Calu3 (cell line): ENCODE measurements around the gene MVK. TPM values are rescaled to one million over a fixed set of nuclear protein-coding genes. Genes with fewer than 3 reads are reported as not detected.

Experiments
- Bru-seq: library from RNA; stranded (reverse); fragments of 400-500 nt; gene quantifications from one replicate; lab custom pipeline; 2021; lab: Mats Ljungman, UMichigan
- BruChase-seq, 2 experiments: library from RNA; stranded (reverse); fragments of 400-500 nt; gene quantifications; one replicate each; lab custom pipeline; 2021; lab: Mats Ljungman, UMichigan
- BruUV-seq: library from RNA; stranded (reverse); fragments of 400-500 nt; replicated peaks from 2 replicates; lab custom pipeline; 2021; lab: Mats Ljungman, UMichigan
- CTCF ChIA-PET: fragments of 300-600 bp; sonication (Branson Sonifier 250); formaldehyde crosslinking; loops from one replicate; lab custom pipeline; 2022; ENCODE audit warnings: antibody characterized with exemption; lab: Charles Lee
- DNase-seq: peaks from one replicate; pipeline ENCODE4 v3.0.0; 2022
- H3K27ac Mint-ChIP-seq: one replicate; pipeline ENCODE4 v1.8.0; 2022; ENCODE audit warnings: mixed read lengths; ENCODE audit not compliant: unreplicated experiment
- H3K27me3 Mint-ChIP-seq: one replicate; pipeline ENCODE4 v1.8.0; 2022; ENCODE audit warnings: mixed read lengths; ENCODE audit not compliant: unreplicated experiment
- H3K36me3 Mint-ChIP-seq: one replicate; pipeline ENCODE4 v1.8.0; 2022; ENCODE audit warnings: mild to moderate bottlenecking, moderate library complexity, mixed read lengths; ENCODE audit not compliant: insufficient read depth, unreplicated experiment
- H3K4me1 Mint-ChIP-seq: one replicate; pipeline ENCODE4 v1.8.0; 2022; ENCODE audit warnings: mild to moderate bottlenecking, low read depth, mixed read lengths; ENCODE audit not compliant: unreplicated experiment
- H3K4me3 Mint-ChIP-seq: one replicate; pipeline ENCODE4 v1.8.0; 2022; ENCODE audit warnings: mild to moderate bottlenecking, low read depth, moderate library complexity, mixed read lengths; ENCODE audit not compliant: unreplicated experiment
- H3K9me3 Mint-ChIP-seq: one replicate; pipeline ENCODE4 v1.8.0; 2022; ENCODE audit warnings: low read depth, mixed read lengths; ENCODE audit not compliant: unreplicated experiment
- intact Hi-C: fragments of 100-400 bp; cut with micrococcal nuclease; formaldehyde crosslinking; loops from one replicate; pipeline ENCODE4 v1.10.0; 2022; ENCODE audit not compliant: unreplicated experiment
- long read RNA-seq: library from polyadenylated mRNA; stranded (forward); transcript quantifications from one replicate; pipeline ENCODE4 v2.0.0, GENCODE V29; 2022
- total RNA-seq: library from RNA; stranded (reverse); gene quantifications from 2 replicates; pipeline ENCODE4 v1.2.3, GENCODE V29; 2022
- TF ChIP-seq, protein P1 (sequence below): fragments of 200-600 bp; IDR thresholded peaks from one replicate; pipeline ENCODE4 v1.8.0; 2022; ENCODE audit warnings: antibody characterized with exemption; ENCODE audit not compliant: unreplicated experiment

Gene MVK
- total RNA-seq: 41.6 and 46.7 TPM in 2 replicates
- percentile 70 among the genes with signal in this experiment for Bru-seq, nascent RNA
- BruChase-seq, experiment 1, labeled RNA remaining after a 6-hour chase: percentile 55 among the genes with signal in this experiment
- BruChase-seq, experiment 2, labeled RNA remaining after a 2-hour chase: percentile 66 among the genes with signal in this experiment
- long read RNA-seq, full-length matches to known transcripts: 56 of 74 reads
- long read RNA-seq, partial matches to known transcripts: 9 of 74 reads
- long read RNA-seq, other reads (novel, unspliced or antisense): 9 of 74 reads

DNA sequence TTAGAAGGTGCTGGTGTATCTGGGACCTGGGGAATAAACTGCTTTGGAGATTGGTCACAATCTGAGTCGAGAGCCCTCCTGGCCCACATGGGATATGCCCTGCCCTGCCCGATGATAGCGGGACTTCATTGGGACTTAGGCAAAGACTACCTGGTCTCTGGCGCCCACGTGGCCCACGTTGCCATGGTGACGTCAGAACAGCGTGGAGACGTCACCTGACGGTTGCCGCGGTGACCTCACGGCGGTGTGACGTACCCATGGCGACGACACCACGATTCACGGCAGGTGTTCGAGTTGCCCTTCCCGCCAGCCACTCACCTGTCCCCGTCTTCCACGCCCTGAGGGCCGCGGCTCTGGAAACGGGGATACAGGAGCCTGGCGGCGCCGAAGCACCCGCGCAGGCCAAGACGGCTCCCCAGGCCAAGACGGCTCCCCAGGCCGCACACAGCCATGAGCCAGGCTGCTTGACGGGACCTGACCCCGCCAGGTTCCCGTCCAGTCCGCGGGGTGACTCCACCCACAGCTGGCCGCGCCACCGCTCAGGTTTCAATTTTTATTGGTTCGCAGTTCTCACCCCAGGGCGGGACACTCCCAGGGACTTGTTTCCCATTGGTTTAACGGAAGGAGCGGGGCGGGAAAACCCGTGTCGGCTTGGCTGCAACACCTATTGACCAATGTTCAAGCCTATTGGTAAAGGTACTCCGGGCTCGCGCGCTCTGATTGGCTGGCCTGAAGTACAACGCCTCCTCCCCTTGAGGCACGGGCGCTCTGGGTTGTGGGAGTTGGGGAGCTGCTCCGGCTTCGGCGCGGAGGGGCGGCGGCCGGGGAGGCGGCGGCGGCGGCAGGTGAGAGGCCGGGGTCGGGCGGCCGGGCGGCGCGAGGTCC lies at the start of gene MVK, which contains the start of gene MMAB:
MVK (plus strand) TSS at position 766 of the 885 bp plus-strand sequence. CDS start 1,029 bp downstream, outside the sequence.
MMAB (minus strand) TSS at position 476 of the 885 bp plus-strand sequence; CDS start at position 452, 24 bp downstream.
- TSS peak; percentile 70 for BruUV-seq
- intact Hi-C loops: no loop called here

DNA sequence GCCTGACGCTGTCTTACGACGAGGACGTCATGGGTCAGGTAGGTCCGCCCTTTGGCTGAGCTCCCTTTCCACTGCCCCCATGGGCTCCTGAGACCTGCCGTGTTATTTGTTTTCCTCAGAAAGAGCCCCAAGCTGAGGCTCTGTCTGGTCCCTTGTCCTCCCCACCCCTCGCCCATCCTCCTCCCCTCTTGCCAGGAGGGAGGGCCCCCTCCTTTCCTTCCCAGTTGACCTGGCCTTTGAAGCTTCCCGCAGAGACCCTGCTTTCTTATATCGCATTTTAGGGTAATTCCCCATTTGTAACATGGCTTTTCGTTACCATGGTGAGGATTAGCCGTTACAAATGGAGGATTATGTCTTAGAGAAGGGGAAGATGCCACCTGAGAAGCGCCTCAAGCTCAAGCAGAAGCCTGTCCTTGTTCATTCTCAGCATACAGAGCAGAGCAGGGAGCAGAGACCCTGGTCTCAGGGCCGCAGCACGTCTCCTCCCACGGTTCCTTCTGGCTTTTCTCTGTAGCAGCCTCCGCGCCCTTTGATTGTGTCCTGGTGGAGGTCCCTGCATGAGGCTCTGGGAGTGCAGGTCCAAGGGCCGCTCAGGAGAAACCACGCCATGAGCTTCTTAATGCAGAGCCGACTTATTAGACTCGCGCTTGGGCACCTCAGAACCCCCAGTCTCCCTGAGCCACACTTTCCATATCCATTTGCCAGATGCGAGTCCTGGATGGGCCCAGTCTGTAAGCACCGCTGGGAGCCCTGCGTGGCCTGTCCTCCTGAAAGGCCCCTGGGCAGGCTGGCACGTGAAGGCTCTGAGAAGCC lies 48.9 kb upstream of the MVK start:
- intact Hi-C loops: no loop called here
- Mint-ChIP-seq H3K4me1 (no peaks in the 10 kb centered on the region), H3K27me3 (no peaks in the 10 kb centered on the region), H3K27ac (no peak overlapping the region), H3K36me3 (peaks cover 20% of the 10 kb centered on the region), H3K4me3 (no peak overlapping the region), H3K9me3 (no peaks in the 10 kb centered on the region)
- TF ChIP-seq, protein P1, sequence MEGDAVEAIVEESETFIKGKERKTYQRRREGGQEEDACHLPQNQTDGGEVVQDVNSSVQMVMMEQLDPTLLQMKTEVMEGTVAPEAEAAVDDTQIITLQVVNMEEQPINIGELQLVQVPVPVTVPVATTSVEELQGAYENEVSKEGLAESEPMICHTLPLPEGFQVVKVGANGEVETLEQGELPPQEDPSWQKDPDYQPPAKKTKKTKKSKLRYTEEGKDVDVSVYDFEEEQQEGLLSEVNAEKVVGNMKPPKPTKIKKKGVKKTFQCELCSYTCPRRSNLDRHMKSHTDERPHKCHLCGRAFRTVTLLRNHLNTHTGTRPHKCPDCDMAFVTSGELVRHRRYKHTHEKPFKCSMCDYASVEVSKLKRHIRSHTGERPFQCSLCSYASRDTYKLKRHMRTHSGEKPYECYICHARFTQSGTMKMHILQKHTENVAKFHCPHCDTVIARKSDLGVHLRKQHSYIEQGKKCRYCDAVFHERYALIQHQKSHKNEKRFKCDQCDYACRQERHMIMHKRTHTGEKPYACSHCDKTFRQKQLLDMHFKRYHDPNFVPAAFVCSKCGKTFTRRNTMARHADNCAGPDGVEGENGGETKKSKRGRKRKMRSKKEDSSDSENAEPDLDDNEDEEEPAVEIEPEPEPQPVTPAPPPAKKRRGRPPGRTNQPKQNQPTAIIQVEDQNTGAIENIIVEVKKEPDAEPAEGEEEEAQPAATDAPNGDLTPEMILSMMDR: no peak
- DNase-seq: no peak
- BruUV-seq: no TSS peak
- CTCF ChIA-PET: interaction anchor here (0.6 kb wide), 1 partner anchor 402 kb away, joined by 3 read pairs; no protein-coding TSS in a partner anchor

More for the DNA sequence above, at the start of gene MVK, which contains the start of gene MMAB:
- H3K9me3 Mint-ChIP-seq: no peaks in the 10 kb centered on the region
- TF ChIP-seq, protein P1: no peak
- peak; percentile 99 for DNase-seq
- CTCF ChIA-PET: interaction anchor here (0.6 to 2.0 kb wide), 4 partner anchors 24 to 207 kb away, joined by 3 to 6 read pairs (median 6); no protein-coding TSS in a partner anchor
- H3K4me3 Mint-ChIP-seq: peak within 1 kb of the TSS; percentile 96
- H3K36me3 Mint-ChIP-seq: peaks cover 68% of the 10 kb centered on the region
- H3K27me3 Mint-ChIP-seq: no peaks in the 10 kb centered on the region
- peaks cover 27% of the 10 kb centered on the region for H3K4me1 Mint-ChIP-seq
- peak within 1 kb of the TSS; percentile 99 for H3K27ac Mint-ChIP-seq

DNA sequence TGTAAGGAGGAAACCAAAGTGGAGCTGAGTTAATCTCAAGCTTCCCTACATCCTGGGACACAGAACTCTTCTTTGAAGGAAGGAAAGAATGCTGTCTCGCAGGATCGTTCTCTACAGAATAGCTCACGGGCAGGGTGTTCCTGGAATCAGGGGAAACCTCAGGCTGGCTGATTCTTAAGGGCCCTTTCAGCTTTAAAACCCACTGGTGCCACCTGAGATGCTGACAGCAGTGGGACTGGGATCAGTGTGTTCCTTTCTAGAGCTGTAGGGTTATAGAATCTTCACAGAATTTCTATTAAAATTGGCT lies 48.4 kb upstream of the MVK start:
- BruUV-seq: no TSS peak
- Mint-ChIP-seq H3K9me3 (no peaks in the 10 kb centered on the region), H3K4me3 (no peak overlapping the region), H3K4me1 (no peaks in the 10 kb centered on the region), H3K27ac (no peak overlapping the region), H3K36me3 (peaks cover 24% of the 10 kb centered on the region), H3K27me3 (no peaks in the 10 kb centered on the region)
- DNase-seq: no peak
- TF ChIP-seq, protein P1: no peak
- CTCF ChIA-PET: interaction anchor here (0.6 kb wide), 1 partner anchor 402 kb away, joined by 3 read pairs; no protein-coding TSS in a partner anchor
- intact Hi-C loops: no loop called here
